Loucy (cell line): ENCODE measurements around the gene CTRB1.
"Not testable (repeated sequence)": the region's sequence is repeated elsewhere in the genome, so short reads cannot be mapped to it uniquely, and the experiment has no call there.

Source experiments
- H2AFZ ChIP-seq: fragments of 200-600 bp; sonication (generic); 2 replicates; pipeline ENCODE4 v1.6.0; 2016; ENCODE audit warnings: antibody characterized with exemption, mild to moderate bottlenecking, low read length, moderate library complexity
- H3F3A ChIP-seq: fragments of 200-600 bp; 2 replicates; pipeline ENCODE4 v1.6.0; 2016; ENCODE audit warnings: antibody characterized with exemption, low read depth, mild to moderate bottlenecking
- H3K27me3 ChIP-seq: fragments of 200-600 bp; sonication (generic); 2 replicates; pipeline ENCODE4 v1.6.1; 2014; ENCODE audit warnings: low read length, mild to moderate bottlenecking; ENCODE audit not compliant: insufficient read depth, poor library complexity, severe bottlenecking
- H3K36me3 ChIP-seq: fragments of 200-600 bp; sonication (generic); 2 replicates; pipeline ENCODE4 v1.6.1; 2016; ENCODE audit warnings: low read length; ENCODE audit not compliant: insufficient read depth
- H3K4me1 ChIP-seq: fragments of 200-600 bp; sonication (generic); 2 replicates; pipeline ENCODE4 v1.5.1; 2014; ENCODE audit warnings: low read length, mild to moderate bottlenecking; ENCODE audit not compliant: insufficient read depth, poor library complexity, severe bottlenecking
- H3K4me2 ChIP-seq: fragments of 200-600 bp; sonication (generic); 2 replicates; pipeline ENCODE4 v1.6.0; 2014; ENCODE audit warnings: antibody characterized with exemption, low read length, low read depth, mild to moderate bottlenecking; ENCODE audit not compliant: poor library complexity, severe bottlenecking
- H3K4me3 ChIP-seq: fragments of 200-600 bp; sonication (generic); 2 replicates; pipeline ENCODE4 v1.5.1; 2014; ENCODE audit warnings: low read length, mild to moderate bottlenecking, mixed read lengths; ENCODE audit not compliant: poor library complexity, severe bottlenecking
- H3K79me2 ChIP-seq: fragments of 200-600 bp; sonication (generic); 2 replicates; pipeline ENCODE4 v1.6.1; 2014; ENCODE audit warnings: low read length; ENCODE audit not compliant: insufficient read depth
- H3K9ac ChIP-seq: fragments of 200-600 bp; sonication (generic); 2 replicates; pipeline ENCODE4 v1.6.0; 2014; ENCODE audit warnings: mild to moderate bottlenecking, low read depth, low read length, moderate library complexity; ENCODE audit not compliant: poor library complexity, severe bottlenecking
- H3K9me2 ChIP-seq: fragments of 200-600 bp; sonication (generic); replicated peaks from 2 replicates; pipeline ENCODE4 v1.6.1; 2016; ENCODE audit warnings: low read depth, low read length, mixed read lengths
- H3K9me3 ChIP-seq: fragments of 200-600 bp; sonication (generic); 2 replicates; pipeline ENCODE4 v1.6.1; 2014; ENCODE audit warnings: mild to moderate bottlenecking, antibody characterized with exemption, low read length, low read depth; ENCODE audit not compliant: insufficient read depth
- H4K20me1 ChIP-seq: fragments of 200-600 bp; sonication (generic); 2 replicates; pipeline ENCODE4 v1.6.0; 2014; ENCODE audit warnings: antibody characterized with exemption, low read length, mild to moderate bottlenecking; ENCODE audit not compliant: insufficient read depth, poor library complexity, severe bottlenecking
- EZH2phosphoT487 ChIP-seq: fragments of 200-600 bp; IDR thresholded peaks from 2 replicates; pipeline ENCODE4 v1.6.1; 2018; ENCODE audit warnings: antibody characterized with exemption, mild to moderate bottlenecking, moderate library complexity, borderline replicate concordance
- TF ChIP-seq, protein P1 (sequence below): fragments of 200-600 bp; sonication (generic); conservative IDR thresholded peaks from 2 replicates; pipeline ENCODE4 v1.5.1; 2014; ENCODE audit warnings: mild to moderate bottlenecking, antibody characterized with exemption, low read length

CTRB1 gene

GRCh38 chr16:75203667-75204409, 14.9 kb upstream of the CTRB1 start:
- Histone ChIP-seq H3K79me2 (no peaks in the 10 kb centered on the region), H3K36me3 (no peaks in the 10 kb centered on the region), H3K9ac (no peak overlapping the region), H3F3A (no peaks in the 10 kb centered on the region), H3K27me3 (no peaks in the 10 kb centered on the region), H3K9me3 (no peaks in the 10 kb centered on the region), H3K4me3 (no peak overlapping the region), H3K4me1 (no peaks in the 10 kb centered on the region), H4K20me1 (no peaks in the 10 kb centered on the region), H3K4me2 (no peak overlapping the region), H3K9me2 (no peaks in the 10 kb centered on the region), H2AFZ (no peak overlapping the region)
- TF ChIP-seq, protein P1, sequence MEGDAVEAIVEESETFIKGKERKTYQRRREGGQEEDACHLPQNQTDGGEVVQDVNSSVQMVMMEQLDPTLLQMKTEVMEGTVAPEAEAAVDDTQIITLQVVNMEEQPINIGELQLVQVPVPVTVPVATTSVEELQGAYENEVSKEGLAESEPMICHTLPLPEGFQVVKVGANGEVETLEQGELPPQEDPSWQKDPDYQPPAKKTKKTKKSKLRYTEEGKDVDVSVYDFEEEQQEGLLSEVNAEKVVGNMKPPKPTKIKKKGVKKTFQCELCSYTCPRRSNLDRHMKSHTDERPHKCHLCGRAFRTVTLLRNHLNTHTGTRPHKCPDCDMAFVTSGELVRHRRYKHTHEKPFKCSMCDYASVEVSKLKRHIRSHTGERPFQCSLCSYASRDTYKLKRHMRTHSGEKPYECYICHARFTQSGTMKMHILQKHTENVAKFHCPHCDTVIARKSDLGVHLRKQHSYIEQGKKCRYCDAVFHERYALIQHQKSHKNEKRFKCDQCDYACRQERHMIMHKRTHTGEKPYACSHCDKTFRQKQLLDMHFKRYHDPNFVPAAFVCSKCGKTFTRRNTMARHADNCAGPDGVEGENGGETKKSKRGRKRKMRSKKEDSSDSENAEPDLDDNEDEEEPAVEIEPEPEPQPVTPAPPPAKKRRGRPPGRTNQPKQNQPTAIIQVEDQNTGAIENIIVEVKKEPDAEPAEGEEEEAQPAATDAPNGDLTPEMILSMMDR = no peak
- no peak for TF ChIP-seq EZH2phosphoT487

GRCh38 chr16:75204410-75204758, 14.4 kb upstream of the CTRB1 start:
- H3K9me3 ChIP-seq = no peaks in the 10 kb centered on the region
- H3K4me1 ChIP-seq = no peaks in the 10 kb centered on the region
- no peak overlapping the region for H3K4me2 ChIP-seq
- no peaks in the 10 kb centered on the region for H3K9me2 ChIP-seq
- no peaks in the 10 kb centered on the region for H4K20me1 ChIP-seq
- TF ChIP-seq, protein P1 = no peak
- TF ChIP-seq EZH2phosphoT487 = no peak
- H3K9ac ChIP-seq = no peak overlapping the region
- H3K79me2 ChIP-seq = no peaks in the 10 kb centered on the region
- H3K36me3 ChIP-seq = no peaks in the 10 kb centered on the region
- no peak overlapping the region for H3K4me3 ChIP-seq
- H3F3A ChIP-seq = no peaks in the 10 kb centered on the region
- H3K27me3 ChIP-seq = no peaks in the 10 kb centered on the region
- no peak overlapping the region for H2AFZ ChIP-seq

GRCh38 chr16:75204905-75205304, 13.9 kb upstream of the CTRB1 start:
- not testable (repeated sequence) for H3K79me2 ChIP-seq, H2AFZ ChIP-seq, H3K4me2 ChIP-seq, H3K9me2 ChIP-seq, H4K20me1 ChIP-seq, H3K4me1 ChIP-seq, H3K4me3 ChIP-seq, H3F3A ChIP-seq, H3K36me3 ChIP-seq, H3K27me3 ChIP-seq, H3K9me3 ChIP-seq, H3K9ac ChIP-seq

DNA sequence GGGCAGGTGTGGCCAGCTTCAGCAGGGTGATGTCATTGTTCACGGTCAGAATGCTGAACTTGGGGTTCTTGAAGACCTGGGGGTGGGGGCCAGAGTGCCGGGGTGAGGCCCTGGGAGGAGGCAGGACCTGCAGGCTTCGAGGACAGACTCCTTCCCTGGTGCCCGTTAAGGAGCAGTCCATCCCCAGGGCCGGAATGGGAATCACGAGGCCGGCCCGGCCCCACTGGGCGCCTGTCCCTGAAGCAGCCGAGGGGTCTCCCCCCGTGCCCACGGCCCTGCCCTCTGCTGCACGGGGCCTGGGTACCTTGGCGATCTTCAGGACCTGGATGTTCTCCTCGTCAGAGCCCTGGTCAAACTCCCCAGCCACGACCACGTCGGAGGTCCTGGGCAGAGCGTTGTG, 13.3 kb upstream of the CTRB1 start:
- H3K27me3 ChIP-seq, H3K4me1 ChIP-seq: not testable (repeated sequence)

DNA sequence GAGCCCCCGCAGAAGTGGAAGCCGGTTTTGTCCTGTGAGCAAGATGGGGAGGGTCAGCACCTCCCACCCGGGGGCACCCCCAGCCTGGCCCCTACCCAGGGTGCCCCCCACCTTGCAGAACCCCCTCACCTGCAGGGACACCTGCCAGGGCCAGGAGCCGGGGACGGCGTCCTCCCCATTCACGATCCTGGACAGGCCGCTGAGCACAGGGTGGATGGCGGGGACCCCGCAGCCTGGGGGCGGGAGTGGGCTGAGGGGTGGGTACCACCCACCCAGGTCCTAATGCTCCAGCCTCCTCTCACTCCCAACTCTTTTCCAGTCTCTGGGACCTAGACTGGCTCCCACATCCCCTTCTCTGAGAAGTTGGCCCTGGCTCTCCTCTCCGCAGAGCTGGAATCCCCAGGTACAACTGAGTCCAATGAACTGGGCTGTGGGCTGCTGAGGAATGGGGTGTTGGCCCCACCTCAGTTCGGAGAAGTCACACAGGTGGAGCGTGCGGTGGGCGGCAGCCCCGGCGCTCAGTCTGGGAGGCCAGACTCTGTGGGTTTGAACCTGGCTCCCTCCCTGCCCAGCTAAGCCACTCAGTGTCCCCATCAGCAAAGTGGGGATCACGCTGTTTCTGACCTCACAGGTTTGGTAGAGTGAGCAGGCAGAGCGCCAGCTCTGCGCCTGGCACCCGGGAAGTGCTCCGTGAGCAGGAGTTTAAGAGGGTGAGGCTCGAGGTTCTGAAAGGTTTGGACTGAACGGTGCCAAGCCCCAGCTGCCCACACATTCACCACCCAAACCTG, 12.6 kb upstream of the CTRB1 start:
- H3K4me1 ChIP-seq, H3K9me2 ChIP-seq, H3K4me3 ChIP-seq, H3K9ac ChIP-seq, H3K9me3 ChIP-seq, H3F3A ChIP-seq, H3K27me3 ChIP-seq, H4K20me1 ChIP-seq, H3K79me2 ChIP-seq, H3K36me3 ChIP-seq, H2AFZ ChIP-seq, H3K4me2 ChIP-seq: not testable (repeated sequence)

More for the DNA sequence above, 13.3 kb upstream of the CTRB1 start:
- H3K9me2 ChIP-seq, H3F3A ChIP-seq, H4K20me1 ChIP-seq, H3K9ac ChIP-seq, H3K36me3 ChIP-seq, H3K4me2 ChIP-seq, H3K9me3 ChIP-seq, H2AFZ ChIP-seq, H3K79me2 ChIP-seq, H3K4me3 ChIP-seq: not testable (repeated sequence)
